Kidney epithelial cell (primary cell): Measurements from ENCODE around the gene PLA2G2D. TPM values are rescaled to one million over a fixed set of nuclear protein-coding genes. Genes with fewer than 3 reads are reported as not detected.

ENCODE experiments used
- DNase-seq: peaks from one replicate; pipeline ENCODE4 v3.0.0-alpha.2; 2010; ENCODE audit warnings: low read depth
- H3K27me3 ChIP-seq: 2 replicates; pipeline ENCODE4 v1.6.0; 2011; ENCODE audit warnings: low read length; ENCODE audit not compliant: control insufficient read depth, insufficient read depth
- H3K36me3 ChIP-seq: 2 replicates; pipeline ENCODE4 v1.5.1; 2011; ENCODE audit warnings: low read length; ENCODE audit not compliant: control insufficient read depth, insufficient read depth
- H3K4me3 ChIP-seq: 2 replicates; pipeline ENCODE4 v1.5.1; 2011; ENCODE audit warnings: low read depth, mild to moderate bottlenecking, control low read depth, low read length
- CTCF ChIP-seq: IDR thresholded peaks from 2 replicates; pipeline ENCODE4 v1.5.1; 2011; ENCODE audit warnings: mild to moderate bottlenecking, moderate library complexity, low read length, control low read depth, inconsistent platforms; ENCODE audit not compliant: insufficient read depth, poor library complexity, severe bottlenecking
- total RNA-seq: library from RNA; depleted of rRNA; stranded (reverse); fragments of >200 nt; gene quantifications from 2 replicates; pipeline ENCODE4 v1.2.3, GENCODE V29; 2015

PLA2G2D gene
- total RNA-seq, 1 donor from 2014 or later: not detected

DNA sequence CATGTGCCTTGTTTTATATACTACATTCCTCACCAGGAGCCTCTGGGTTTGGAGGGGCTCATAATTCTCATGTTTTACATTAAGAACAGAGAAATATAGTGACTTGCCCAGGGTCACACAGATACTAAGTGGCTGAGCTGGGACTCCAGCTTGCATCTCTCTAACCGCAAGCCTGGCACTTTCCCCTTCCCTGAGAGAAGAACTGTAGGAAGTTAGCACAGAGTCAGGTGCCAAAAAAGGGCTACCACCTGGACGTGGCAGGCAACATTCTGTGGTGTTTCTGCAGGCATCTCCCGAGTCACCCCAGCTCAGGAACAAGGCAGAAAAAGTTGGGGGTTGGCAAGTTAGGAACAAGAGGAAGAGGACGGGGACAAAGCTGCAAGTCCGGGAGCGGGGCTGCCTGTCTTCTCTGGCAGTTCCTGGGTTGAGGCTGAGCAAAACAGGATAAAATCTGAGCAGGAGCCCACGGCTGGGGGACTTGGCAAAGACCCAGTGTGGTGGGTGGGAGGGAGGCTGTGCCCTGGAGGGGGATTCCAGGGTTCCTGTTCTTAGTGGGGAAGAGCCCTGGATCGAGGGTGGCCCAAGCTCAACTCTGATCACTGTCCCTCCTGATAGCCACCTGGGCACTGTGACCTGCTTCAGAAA is 39.6 kb downstream of the PLA2G2D start:
- no peak for DNase-seq
- TF ChIP-seq CTCF: no peak
- Histone ChIP-seq H3K4me3 (no peak overlapping the region), H3K27me3 (peaks cover 5% of the 10 kb centered on the region), H3K36me3 (no peaks in the 10 kb centered on the region)

- no peak for TF ChIP-seq CTCF
- Histone ChIP-seq H3K27me3 (peaks cover 5% of the 10 kb centered on the region), H3K36me3 (no peaks in the 10 kb centered on the region), H3K4me3 (no peak overlapping the region)
- no peak for DNase-seq
These were observed 40.6 kb downstream of the PLA2G2D start for GRCh38 chr1:20078711-20079110.

- TF ChIP-seq CTCF: no peak
- Histone ChIP-seq H3K4me3 (no peak overlapping the region), H3K36me3 (no peaks in the 10 kb centered on the region), H3K27me3 (peaks cover 5% of the 10 kb centered on the region)
- no peak for DNase-seq
These were observed 41.1 kb downstream of the PLA2G2D start for GRCh38 chr1:20078171-20078651.

- Histone ChIP-seq H3K36me3 (no peaks in the 10 kb centered on the region), H3K27me3 (peaks cover 5% of the 10 kb centered on the region), H3K4me3 (no peak overlapping the region)
- no peak for TF ChIP-seq CTCF
- no peak for DNase-seq
These were observed 42.5 kb downstream of the PLA2G2D start for GRCh38 chr1:20076710-20077461.

DNA sequence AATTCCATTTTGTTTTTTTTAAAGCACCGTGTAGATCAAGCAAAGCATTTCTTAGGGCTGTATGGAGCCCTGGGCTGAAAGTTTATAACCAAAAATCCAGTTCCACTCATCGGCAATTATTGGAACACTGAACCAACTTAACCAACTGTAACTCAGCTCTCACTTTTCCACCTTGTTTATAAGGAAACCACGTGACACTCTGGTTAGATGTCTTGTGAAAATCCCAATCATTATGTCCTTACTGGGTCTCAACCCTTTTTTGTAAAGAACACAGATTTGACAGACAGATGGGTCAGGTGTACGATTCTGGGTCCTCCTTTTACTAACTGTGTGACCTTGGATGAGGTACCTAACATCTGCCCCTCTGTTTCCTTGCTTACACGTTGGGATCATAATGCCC is 43.1 kb downstream of the PLA2G2D start:
- TF ChIP-seq CTCF: no peak
- Histone ChIP-seq H3K36me3 (no peaks in the 10 kb centered on the region), H3K4me3 (no peak overlapping the region), H3K27me3 (peaks cover 5% of the 10 kb centered on the region)
- no peak for DNase-seq

DNA sequence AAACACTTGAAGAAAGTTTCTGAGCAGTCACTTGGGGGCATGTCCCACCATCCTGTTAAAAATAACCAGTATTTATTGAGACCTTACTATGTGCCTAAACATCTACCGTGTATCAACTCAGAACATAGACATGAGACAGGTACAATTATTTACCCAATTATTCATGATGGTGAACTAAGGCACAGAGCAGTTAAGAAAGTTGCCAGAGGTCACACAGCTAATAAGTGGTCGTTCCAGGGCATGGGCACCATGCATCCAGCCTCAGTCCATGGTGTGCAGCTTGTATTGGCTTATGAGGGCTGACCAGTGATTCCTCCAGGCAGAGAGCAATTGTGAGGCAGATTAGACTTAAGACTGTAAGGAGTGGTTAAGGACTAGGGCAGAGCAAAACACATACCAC is 44.0 kb downstream of the PLA2G2D start:
- Histone ChIP-seq H3K36me3 (no peaks in the 10 kb centered on the region), H3K27me3 (peaks cover 2% of the 10 kb centered on the region), H3K4me3 (no peak overlapping the region)
- DNase-seq: no peak
- no peak for TF ChIP-seq CTCF
